H1 (cell line): ENCODE data around the gene ITGB7. TPM values are rescaled to one million over a fixed set of nuclear protein-coding genes. Genes with fewer than 3 reads are reported as not detected.

Experiments used
- BCL11A ChIP-seq, 2 experiments: IDR thresholded peaks; one replicate each; pipeline ENCODE4 v1.6.1; 2011; ENCODE audit warnings: low read depth in 2 of 2, low read length in 2 of 2, mild to moderate bottlenecking in 2 of 2
- CTBP2 ChIP-seq: IDR thresholded peaks from 2 replicates; pipeline ENCODE4 v1.7.0; 2011; ENCODE audit warnings: borderline replicate concordance, mild to moderate bottlenecking, moderate library complexity, mixed read lengths, low read length; ENCODE audit not compliant: insufficient read depth, insufficient read length
- EP300 ChIP-seq, 2 experiments: IDR thresholded peaks; 1 replicate in 1 of 2; 2 replicates in 1 of 2; pipeline ENCODE4 v1.6.1; 2011 to 2012; ENCODE audit warnings: low read depth in 2 of 2, low read length in 2 of 2, mild to moderate bottlenecking in 2 of 2, borderline replicate concordance in 1 of 2, inconsistent platforms in 1 of 2, moderate library complexity in 1 of 2
- JUND ChIP-seq: IDR thresholded peaks from 2 replicates; pipeline ENCODE4 v1.6.1; 2011; ENCODE audit warnings: mild to moderate bottlenecking, improper control_type of control experiment, low read length
- KDM1A ChIP-seq: fragments of 200-600, 300-600 bp; sonication (generic); IDR thresholded peaks from 2 replicates; pipeline ENCODE4 v1.7.1; 2016; ENCODE audit warnings: mild to moderate bottlenecking, low read length, borderline replicate concordance
- PHF8 ChIP-seq: fragments of 200-600 bp; sonication (generic); conservative IDR thresholded peaks from 2 replicates; pipeline ENCODE4 v1.7.1; 2012; ENCODE audit warnings: low read depth, mild to moderate bottlenecking, inconsistent platforms, low read length, moderate library complexity
- POLR2A ChIP-seq, 2 experiments: IDR thresholded peaks; 1 replicate in 1 of 2; 2 replicates in 1 of 2; pipeline ENCODE4 v1.6.1; 2011; ENCODE audit warnings: low read depth in 2 of 2, low read length in 2 of 2, mild to moderate bottlenecking in 2 of 2; ENCODE audit errors: control extremely low read depth in 1 of 2
- POLR2AphosphoS5 ChIP-seq: IDR thresholded peaks from 2 replicates; pipeline ENCODE4 v1.6.1; 2011; ENCODE audit warnings: low read depth, low read length
- polyA plus RNA-seq, 7 experiments: library from polyadenylated mRNA; depleted of rRNA in 3 of 7; stranded (reverse) in 5 of 7; unstranded in 2 of 7; fragments of >200 nt in 5 of 7; fragments of 200-250 nt in 2 of 7; gene quantifications; 1 replicate in 5 of 7; 2 replicates in 1 of 7; 4 replicates in 1 of 7; pipeline versions ENCODE4 v1.2.1 to v1.2.3, GENCODE V29; 2011 to 2013; ENCODE audit warnings: missing spikeins in 2 of 7, mixed read lengths in 2 of 7
- total RNA-seq: library from RNA; stranded (reverse); fragmentation: NEBNext Ultra II Directional; extraction: Animal tissue kit (Norgen Biotek cat#: 25700); gene quantifications from 2 replicates; pipeline ENCODE4 v1.2.1, GENCODE V29; 2021
- TF ChIP-seq, protein P1 (sequence below): IDR thresholded peaks from 2 replicates; pipeline ENCODE4 v1.6.1; 2012; ENCODE audit warnings: inconsistent platforms

Gene ITGB7
- total and polyA plus RNA-seq, 2 of the 8 experiments (the other 6 are each of a cell fraction or from before 2014, with no cell fraction given) = 0.35 to 0.54 TPM

DNA sequence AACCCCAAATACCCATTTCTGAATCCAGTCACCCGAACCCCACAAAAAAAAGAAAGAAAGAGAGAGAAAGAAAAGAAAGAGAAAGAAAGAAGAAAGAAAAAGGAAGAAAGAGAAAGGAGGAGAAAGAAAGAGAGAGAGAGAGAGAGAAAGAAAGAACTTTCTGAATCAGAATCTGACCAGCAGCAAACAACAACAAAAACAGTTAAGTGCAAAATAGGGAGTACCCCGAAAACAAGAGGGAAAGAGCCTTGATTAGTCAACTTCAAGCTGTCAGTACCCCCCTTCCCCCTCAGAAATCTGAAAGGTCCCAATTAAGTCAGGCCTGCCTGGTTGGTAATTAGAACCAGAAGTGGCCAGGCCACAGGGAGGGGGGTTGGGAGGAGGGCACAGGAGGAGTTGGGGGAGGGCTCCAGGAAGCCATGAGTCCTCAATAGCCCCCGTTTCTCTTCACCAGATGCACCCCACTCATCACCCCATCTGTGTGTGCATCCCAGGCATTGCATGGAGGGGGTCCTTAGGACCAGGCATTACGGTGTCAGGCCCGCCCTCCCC, 15.2 kb upstream of the ITGB7 start (continued):
- TF ChIP-seq JUND (no peak), KDM1A (no peak), CTBP2 (no peak), POLR2A (IDR thresholded peaks at IDR 0.05; ENCODE audit: control extremely low read depth in 1 of 2, low read depth in 2 of 2, low read length in 2 of 2) (no peak), PHF8 (no peak), POLR2AphosphoS5 (no peak), BCL11A (IDR thresholded peaks at IDR 0.05; ENCODE audit: low read depth in 2 of 2, low read length in 2 of 2) (no peak), EP300 (IDR thresholded peaks at IDR 0.05; ENCODE audit: borderline replicate concordance in 1 of 2, low read depth in 2 of 2, low read length in 2 of 2) (no peak)
- TF ChIP-seq, protein P1, sequence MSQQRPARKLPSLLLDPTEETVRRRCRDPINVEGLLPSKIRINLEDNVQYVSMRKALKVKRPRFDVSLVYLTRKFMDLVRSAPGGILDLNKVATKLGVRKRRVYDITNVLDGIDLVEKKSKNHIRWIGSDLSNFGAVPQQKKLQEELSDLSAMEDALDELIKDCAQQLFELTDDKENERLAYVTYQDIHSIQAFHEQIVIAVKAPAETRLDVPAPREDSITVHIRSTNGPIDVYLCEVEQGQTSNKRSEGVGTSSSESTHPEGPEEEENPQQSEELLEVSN = no peak
